GM12878 (cell line): ENCODE data around the gene WNT11. TPM values are rescaled to one million over a fixed set of nuclear protein-coding genes. Genes with fewer than 3 reads are reported as not detected.

Source experiments
- ATF7 ChIP-seq: fragments of 450-650 bp; IDR thresholded peaks from 2 replicates; pipeline ENCODE4 v1.6.1; 2016; ENCODE audit warnings: low read depth, mild to moderate bottlenecking
- CEBPB ChIP-seq, 2 experiments: fragments of 150-350 bp in 1 of 2; IDR thresholded peaks; 2 replicates each; pipeline ENCODE4 v1.6.1; 2012 to 2014; ENCODE audit warnings: low read depth in 2 of 2, low read length in 2 of 2, borderline replicate concordance in 1 of 2, inconsistent platforms in 1 of 2
- CHD1 ChIP-seq: IDR thresholded peaks from 2 replicates; pipeline ENCODE4 v1.6.1; 2012; ENCODE audit warnings: low read depth, low read length, improper control_type of control experiment
- EP300 ChIP-seq, 2 experiments: fragments of 150-350 bp in 1 of 2; IDR thresholded peaks; 2 replicates each; pipeline ENCODE4 v1.6.1; 2011 to 2012; ENCODE audit warnings: low read depth in 2 of 2, low read length in 2 of 2, borderline replicate concordance in 1 of 2, improper control_type of control experiment in 1 of 2, inconsistent platforms in 1 of 2; ENCODE audit not compliant: control insufficient read depth in 1 of 2
- ESRRA ChIP-seq: IDR thresholded peaks from 2 replicates; pipeline ENCODE4 v1.6.1; 2012; ENCODE audit warnings: mild to moderate bottlenecking, low read length, improper control_type of control experiment
- GATAD2B ChIP-seq: fragments of 450-650 bp; conservative IDR thresholded peaks from 2 replicates; pipeline ENCODE4 v1.6.1; 2017; ENCODE audit warnings: low read depth, mild to moderate bottlenecking, moderate library complexity
- MTA2 ChIP-seq: fragments of 450-650 bp; IDR thresholded peaks from 2 replicates; pipeline ENCODE4 v1.6.1; 2016; ENCODE audit warnings: low read depth, mild to moderate bottlenecking, moderate library complexity
- RAD21 ChIP-seq: IDR thresholded peaks from 2 replicates; pipeline ENCODE4 v1.6.1; 2011; ENCODE audit warnings: mild to moderate bottlenecking, low read depth, low read length, moderate library complexity; ENCODE audit not compliant: insufficient read depth
- RB1 ChIP-seq: fragments of 450-650 bp; formaldehyde crosslinking; IDR thresholded peaks from 2 replicates; pipeline ENCODE4 v1.6.1; 2017; ENCODE audit warnings: mild to moderate bottlenecking, borderline replicate concordance
- RCOR1 ChIP-seq: conservative IDR thresholded peaks from 2 replicates; pipeline ENCODE4 v1.6.1; 2012; ENCODE audit warnings: low read depth, low read length, improper control_type of control experiment
- SMAD5 ChIP-seq: IDR thresholded peaks from 2 replicates; pipeline ENCODE4 v1.6.1; 2016; ENCODE audit warnings: antibody characterized with exemption, low read depth
- SP1 ChIP-seq: IDR thresholded peaks from one replicate; pipeline ENCODE4 v1.6.1; 2011; ENCODE audit warnings: low read depth, low read length
- ZNF207 ChIP-seq: fragments of 450-650 bp; IDR thresholded peaks from 2 replicates; pipeline ENCODE4 v1.6.1; 2014; ENCODE audit warnings: antibody characterized with exemption, mild to moderate bottlenecking, borderline replicate concordance
- ZNF274 ChIP-seq: IDR thresholded peaks from one replicate; pipeline ENCODE4 v1.8.0; 2011; ENCODE audit not compliant: insufficient read length, insufficient read depth
- ZNF592 ChIP-seq: fragments of 450-650 bp; IDR thresholded peaks from 2 replicates; pipeline ENCODE4 v1.6.1; 2017; ENCODE audit warnings: mild to moderate bottlenecking, moderate library complexity
- ZSCAN29 ChIP-seq: fragments of 450-650 bp; IDR thresholded peaks from 2 replicates; pipeline ENCODE4 v1.6.1; 2017; ENCODE audit warnings: mild to moderate bottlenecking, moderate library complexity
- polyA plus RNA-seq, 11 experiments: library from polyadenylated mRNA; depleted of rRNA in 4 of 11; unstranded in 6 of 11; stranded (reverse) in 5 of 11; fragments of >200 nt; fragmentation: Nextera tagmentation in 4 of 11; fragmentation: Illumina TruSeq in 1 of 11; extraction: Ambion mirVana in 4 of 11; extraction: Trizol in 1 of 11; gene quantifications; 1 replicate in 1 of 11; 2 replicates in 10 of 11; pipeline versions ENCODE4 v1.2.1 to v1.2.3, GENCODE V29; 2011 to 2016; ENCODE audit warnings: inconsistent platforms in 2 of 11, missing spikeins in 2 of 11, low read depth in 1 of 11
- total RNA-seq, 4 experiments: library from RNA; depleted of rRNA in 3 of 4; stranded (reverse); fragments of >200 nt in 3 of 4; fragmentation: Illumina TruSeq in 1 of 4; extraction: Trizol in 1 of 4; gene quantifications; 2 replicates each; pipeline versions ENCODE4 v1.2.1 to v1.2.3, GENCODE V29; 2013 to 2021
- TF ChIP-seq, protein P1 (sequence below): fragments of 450-650 bp; formaldehyde crosslinking; IDR thresholded peaks from 2 replicates; pipeline ENCODE4 v1.5.0; 2022; ENCODE audit warnings: mild to moderate bottlenecking, missing genetic modification characterization
- TF ChIP-seq, protein P2 (sequence below): fragments of 450-650 bp; IDR thresholded peaks from 2 replicates; pipeline ENCODE4 v1.6.1; 2017; ENCODE audit warnings: mild to moderate bottlenecking, moderate library complexity

WNT11 gene
- total and polyA plus RNA-seq, 10 of the 15 experiments (the other 5 are each of a cell fraction or from before 2014, with no cell fraction given), result 0.05 to 0.19 TPM; not detected in 8

DNA sequence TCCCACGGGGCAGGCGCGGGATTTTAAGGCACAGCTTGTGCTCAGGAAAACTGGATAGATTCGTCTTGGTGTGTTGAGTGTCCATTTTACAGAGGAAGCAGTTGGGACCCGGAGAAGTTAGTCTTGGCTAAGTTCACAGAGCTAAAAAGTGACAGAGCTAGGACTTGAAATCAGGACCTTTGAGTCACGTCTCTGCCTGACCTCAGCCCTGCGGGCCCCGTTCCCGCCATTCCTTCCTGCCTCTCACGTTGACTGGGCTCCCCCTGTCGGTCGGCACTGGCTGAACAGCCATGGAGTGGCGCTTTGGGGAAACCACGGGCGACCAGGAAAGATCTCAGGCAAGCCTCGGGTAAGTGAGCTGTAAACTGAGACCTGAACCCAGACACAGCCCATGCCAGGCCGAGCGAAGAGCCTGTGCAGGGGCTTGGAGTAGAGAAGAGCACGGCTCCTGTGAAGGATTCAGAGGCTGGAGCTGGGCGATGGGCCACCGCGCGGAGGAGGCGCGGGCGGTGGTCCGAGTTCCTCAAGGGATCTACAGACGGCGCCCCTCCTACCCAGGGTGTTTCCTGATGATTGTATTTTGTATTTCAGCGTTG is 54.1 kb downstream of the WNT11 start (continued):
- TF ChIP-seq, protein P1, sequence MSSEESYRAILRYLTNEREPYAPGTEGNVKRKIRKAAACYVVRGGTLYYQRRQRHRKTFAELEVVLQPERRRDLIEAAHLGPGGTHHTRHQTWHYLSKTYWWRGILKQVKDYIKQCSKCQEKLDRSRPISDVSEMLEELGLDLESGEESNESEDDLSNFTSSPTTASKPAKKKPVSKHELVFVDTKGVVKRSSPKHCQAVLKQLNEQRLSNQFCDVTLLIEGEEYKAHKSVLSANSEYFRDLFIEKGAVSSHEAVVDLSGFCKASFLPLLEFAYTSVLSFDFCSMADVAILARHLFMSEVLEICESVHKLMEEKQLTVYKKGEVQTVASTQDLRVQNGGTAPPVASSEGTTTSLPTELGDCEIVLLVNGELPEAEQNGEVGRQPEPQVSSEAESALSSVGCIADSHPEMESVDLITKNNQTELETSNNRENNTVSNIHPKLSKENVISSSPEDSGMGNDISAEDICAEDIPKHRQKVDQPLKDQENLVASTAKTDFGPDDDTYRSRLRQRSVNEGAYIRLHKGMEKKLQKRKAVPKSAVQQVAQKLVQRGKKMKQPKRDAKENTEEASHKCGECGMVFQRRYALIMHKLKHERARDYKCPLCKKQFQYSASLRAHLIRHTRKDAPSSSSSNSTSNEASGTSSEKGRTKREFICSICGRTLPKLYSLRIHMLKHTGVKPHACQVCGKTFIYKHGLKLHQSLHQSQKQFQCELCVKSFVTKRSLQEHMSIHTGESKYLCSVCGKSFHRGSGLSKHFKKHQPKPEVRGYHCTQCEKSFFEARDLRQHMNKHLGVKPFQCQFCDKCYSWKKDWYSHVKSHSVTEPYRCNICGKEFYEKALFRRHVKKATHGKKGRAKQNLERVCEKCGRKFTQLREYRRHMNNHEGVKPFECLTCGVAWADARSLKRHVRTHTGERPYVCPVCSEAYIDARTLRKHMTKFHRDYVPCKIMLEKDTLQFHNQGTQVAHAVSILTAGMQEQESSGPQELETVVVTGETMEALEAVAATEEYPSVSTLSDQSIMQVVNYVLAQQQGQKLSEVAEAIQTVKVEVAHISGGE, result no peak
- TF ChIP-seq EP300 (IDR thresholded peaks at IDR 0.05; ENCODE audit: borderline replicate concordance in 1 of 2, control insufficient read depth in 1 of 2, low read depth in 2 of 2, low read length in 2 of 2), result no peak
- TF ChIP-seq SP1, result no peak
- TF ChIP-seq ESRRA, result no peak
- no peak for TF ChIP-seq CEBPB (IDR thresholded peaks at IDR 0.05; ENCODE audit: borderline replicate concordance in 1 of 2, low read depth in 2 of 2, low read length in 2 of 2)
- TF ChIP-seq CHD1, result no peak
- no peak for TF ChIP-seq ZSCAN29
- TF ChIP-seq RCOR1, result no peak
- peak; percentile 41; the same call in 1 of the 2 replicates for TF ChIP-seq ZNF592
- no peak for TF ChIP-seq ZNF274
- TF ChIP-seq RAD21, result peak; percentile 97
- no peak for TF ChIP-seq MTA2
- no peak for TF ChIP-seq ATF7
- peak; percentile 100 for TF ChIP-seq RB1
- peak; percentile 79 for TF ChIP-seq GATAD2B
- TF ChIP-seq, protein P2, sequence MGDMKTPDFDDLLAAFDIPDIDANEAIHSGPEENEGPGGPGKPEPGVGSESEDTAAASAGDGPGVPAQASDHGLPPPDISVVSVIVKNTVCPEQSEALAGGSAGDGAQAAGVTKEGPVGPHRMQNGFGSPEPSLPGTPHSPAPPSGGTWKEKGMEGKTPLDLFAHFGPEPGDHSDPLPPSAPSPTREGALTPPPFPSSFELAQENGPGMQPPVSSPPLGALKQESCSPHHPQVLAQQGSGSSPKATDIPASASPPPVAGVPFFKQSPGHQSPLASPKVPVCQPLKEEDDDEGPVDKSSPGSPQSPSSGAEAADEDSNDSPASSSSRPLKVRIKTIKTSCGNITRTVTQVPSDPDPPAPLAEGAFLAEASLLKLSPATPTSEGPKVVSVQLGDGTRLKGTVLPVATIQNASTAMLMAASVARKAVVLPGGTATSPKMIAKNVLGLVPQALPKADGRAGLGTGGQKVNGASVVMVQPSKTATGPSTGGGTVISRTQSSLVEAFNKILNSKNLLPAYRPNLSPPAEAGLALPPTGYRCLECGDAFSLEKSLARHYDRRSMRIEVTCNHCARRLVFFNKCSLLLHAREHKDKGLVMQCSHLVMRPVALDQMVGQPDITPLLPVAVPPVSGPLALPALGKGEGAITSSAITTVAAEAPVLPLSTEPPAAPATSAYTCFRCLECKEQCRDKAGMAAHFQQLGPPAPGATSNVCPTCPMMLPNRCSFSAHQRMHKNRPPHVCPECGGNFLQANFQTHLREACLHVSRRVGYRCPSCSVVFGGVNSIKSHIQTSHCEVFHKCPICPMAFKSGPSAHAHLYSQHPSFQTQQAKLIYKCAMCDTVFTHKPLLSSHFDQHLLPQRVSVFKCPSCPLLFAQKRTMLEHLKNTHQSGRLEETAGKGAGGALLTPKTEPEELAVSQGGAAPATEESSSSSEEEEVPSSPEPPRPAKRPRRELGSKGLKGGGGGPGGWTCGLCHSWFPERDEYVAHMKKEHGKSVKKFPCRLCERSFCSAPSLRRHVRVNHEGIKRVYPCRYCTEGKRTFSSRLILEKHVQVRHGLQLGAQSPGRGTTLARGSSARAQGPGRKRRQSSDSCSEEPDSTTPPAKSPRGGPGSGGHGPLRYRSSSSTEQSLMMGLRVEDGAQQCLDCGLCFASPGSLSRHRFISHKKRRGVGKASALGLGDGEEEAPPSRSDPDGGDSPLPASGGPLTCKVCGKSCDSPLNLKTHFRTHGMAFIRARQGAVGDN, result no peak
- TF ChIP-seq ZNF207, result no peak
- no peak for TF ChIP-seq SMAD5
